Amniotic epithelial cell (primary cell): ENCODE data around the gene MAGEC1.
"Not testable (repeated sequence)": the region's sequence is repeated elsewhere in the genome, so short reads cannot be mapped to it uniquely, and the experiment has no call there.

Source experiments
- DNase-seq: peaks from one replicate; pipeline ENCODE4 v3.0.0-alpha.2; 2010; ENCODE audit warnings: low read depth

The MAGEC1 gene, protein sequence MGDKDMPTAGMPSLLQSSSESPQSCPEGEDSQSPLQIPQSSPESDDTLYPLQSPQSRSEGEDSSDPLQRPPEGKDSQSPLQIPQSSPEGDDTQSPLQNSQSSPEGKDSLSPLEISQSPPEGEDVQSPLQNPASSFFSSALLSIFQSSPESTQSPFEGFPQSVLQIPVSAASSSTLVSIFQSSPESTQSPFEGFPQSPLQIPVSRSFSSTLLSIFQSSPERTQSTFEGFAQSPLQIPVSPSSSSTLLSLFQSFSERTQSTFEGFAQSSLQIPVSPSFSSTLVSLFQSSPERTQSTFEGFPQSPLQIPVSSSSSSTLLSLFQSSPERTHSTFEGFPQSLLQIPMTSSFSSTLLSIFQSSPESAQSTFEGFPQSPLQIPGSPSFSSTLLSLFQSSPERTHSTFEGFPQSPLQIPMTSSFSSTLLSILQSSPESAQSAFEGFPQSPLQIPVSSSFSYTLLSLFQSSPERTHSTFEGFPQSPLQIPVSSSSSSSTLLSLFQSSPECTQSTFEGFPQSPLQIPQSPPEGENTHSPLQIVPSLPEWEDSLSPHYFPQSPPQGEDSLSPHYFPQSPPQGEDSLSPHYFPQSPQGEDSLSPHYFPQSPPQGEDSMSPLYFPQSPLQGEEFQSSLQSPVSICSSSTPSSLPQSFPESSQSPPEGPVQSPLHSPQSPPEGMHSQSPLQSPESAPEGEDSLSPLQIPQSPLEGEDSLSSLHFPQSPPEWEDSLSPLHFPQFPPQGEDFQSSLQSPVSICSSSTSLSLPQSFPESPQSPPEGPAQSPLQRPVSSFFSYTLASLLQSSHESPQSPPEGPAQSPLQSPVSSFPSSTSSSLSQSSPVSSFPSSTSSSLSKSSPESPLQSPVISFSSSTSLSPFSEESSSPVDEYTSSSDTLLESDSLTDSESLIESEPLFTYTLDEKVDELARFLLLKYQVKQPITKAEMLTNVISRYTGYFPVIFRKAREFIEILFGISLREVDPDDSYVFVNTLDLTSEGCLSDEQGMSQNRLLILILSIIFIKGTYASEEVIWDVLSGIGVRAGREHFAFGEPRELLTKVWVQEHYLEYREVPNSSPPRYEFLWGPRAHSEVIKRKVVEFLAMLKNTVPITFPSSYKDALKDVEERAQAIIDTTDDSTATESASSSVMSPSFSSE

DNA sequence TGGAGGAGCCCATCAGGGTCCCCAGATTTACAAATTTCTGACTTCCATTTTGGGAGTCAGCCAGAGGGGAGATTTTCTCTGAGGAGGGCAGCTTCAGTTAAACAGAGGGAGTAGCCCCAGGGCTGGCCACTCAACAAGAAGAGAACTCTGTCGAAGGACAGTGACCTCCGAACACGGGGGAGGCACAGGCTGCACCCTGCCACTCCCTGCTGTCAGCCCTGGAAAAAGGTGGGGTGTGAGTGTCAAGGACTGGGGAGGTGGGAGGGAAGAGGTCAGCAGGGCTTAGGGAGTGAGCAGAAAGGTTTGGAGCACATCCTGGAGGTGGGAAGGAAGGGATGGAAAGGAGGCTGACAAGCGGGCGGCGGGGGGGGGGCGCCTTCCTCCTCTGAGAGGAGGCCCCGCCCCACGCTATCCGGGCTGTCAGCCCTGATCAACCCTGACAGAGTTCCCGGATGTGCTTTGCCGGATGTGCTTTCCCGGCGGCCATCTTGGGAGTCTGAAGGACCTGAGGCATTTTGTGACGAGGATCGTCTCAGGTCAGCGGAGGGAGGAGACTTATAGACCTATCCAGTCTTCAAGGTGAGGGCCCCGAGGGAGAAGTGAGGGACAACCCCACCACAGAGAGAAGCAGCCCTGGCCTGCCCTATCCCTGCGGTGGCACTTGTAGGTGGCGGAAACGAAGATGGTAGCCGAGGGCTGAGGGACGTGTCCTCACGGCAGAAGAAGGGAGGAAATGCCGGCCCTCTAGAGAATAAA is at the start of gene MAGEC1:
Gene MAGEC1 (plus strand): TSS at position 495 of the 756 bp plus-strand sequence. CDS start 1,179 bp downstream, outside the sequence.
- DNase-seq: no peak

DNA sequence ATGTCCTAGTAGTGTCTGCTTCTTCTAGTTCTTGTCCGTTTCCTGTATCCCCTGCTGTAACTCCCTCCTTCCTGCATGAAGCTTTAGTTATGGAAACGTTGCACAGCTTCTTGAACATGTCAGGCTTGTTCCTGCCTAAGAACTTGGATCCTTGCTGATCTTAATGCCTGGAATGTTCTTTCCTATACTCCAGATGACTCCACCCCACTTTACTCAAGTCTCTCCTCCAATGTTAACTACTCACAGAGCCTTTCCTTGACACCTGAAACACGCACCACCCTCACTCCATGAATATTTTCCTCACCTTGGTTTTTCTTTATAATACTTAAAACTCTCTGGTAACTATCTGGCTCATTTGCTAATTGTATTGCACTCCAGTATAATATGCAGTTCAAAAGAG is 46.2 kb upstream of the MAGEC1 start:
- no peak for DNase-seq

DNA sequence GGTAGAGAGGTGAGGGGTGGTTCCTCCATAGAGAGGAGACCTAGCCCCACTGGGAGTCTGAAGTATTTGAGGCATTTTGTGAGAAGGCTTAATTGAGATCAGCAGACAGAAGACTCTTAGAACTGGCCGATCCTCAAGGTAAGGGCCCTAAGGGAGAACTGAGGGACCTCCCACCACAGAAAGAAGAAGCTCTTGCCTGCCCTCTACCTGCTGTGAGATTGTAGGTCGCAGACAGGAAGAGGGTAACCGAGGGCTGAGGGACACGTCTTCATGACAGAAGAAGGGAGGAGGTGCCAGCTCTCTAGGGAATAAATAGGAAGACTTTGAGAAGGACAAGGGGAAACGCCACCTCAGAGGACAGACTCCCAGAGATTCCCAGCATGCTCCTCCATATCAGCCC is 24.1 kb upstream of the MAGEC1 start:
- no peak for DNase-seq

DNA sequence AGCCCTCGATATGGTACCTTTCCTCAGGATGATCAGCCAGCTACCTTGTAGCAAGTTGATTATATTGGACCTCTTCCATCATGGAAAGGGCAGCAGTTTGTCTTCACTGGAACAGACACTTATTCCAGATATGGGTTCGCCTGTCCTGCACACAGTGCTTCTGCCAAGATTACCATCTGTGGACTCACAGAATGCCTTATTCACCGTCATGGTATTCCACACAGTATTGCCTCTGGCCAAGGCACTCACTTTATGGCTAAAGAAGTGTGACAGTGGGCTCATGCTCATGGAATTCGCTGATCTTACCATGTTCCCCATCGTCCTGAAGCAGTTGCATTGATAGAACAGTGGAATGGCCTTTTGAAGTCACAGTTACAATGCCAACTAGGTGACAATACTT is 14.9 kb upstream of the MAGEC1 start:
- not testable (repeated sequence) for DNase-seq

DNA sequence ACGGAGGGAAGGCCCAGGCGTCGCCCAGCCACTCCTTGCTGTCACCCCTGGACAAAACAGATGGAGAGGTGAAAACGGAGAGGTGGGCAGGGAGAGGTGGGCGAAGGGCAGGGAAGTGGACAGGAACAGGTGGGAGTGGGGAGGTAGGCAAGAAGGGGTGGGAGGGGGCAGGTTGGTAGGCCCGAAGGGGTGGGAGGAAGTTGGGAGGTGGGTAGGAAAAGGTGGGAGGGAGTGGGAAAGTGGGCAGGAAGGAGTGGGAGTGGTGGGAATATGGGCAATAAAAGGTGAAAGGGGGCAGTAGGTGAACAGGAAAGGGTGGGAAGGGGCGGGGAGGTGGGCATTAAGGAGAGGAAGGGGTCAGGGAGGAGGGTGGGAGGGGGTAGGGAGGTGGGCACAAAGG is 9.0 kb upstream of the MAGEC1 start:
- DNase-seq: no peak

DNA sequence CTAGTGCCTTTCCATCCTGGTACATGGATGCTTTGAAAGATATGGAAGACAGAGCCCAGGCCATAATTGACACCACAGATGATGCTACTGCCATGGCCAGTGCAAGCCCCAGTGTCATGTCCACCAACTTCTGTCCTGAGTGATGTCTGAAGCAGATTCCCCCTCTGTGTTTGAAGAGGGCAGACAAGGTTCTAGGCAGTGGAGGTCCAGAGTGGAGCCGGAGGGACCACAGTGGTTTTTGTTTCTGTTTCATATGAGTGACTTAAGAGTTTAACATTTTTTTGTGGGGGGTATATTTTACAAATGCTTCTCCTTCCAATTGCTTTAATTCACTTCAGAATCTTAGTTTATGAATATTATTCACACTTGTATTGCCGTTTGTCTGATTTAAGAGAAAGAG is 6.0 kb upstream of the MAGEC1 start:
- no peak for DNase-seq

DNA sequence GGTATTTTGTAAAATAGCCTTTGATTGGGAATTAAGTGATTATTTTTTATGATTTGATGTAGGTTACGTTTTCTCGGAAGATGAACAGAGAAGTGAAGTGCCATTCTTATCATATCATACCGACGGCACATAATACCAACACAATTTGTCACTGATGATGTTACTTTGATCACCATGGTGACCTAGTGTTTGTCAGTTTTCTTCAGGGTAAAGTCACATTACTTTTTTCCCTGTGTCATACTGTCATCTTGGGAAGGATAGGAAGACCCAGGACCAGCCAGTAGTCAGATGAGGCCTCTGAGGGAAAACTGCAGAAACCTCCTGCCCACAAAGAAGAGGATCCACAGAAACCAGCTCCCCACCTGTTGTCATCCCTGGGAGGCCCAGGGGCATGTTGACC is 1.3 kb upstream of the MAGEC1 start:
- DNase-seq: no peak

DNA sequence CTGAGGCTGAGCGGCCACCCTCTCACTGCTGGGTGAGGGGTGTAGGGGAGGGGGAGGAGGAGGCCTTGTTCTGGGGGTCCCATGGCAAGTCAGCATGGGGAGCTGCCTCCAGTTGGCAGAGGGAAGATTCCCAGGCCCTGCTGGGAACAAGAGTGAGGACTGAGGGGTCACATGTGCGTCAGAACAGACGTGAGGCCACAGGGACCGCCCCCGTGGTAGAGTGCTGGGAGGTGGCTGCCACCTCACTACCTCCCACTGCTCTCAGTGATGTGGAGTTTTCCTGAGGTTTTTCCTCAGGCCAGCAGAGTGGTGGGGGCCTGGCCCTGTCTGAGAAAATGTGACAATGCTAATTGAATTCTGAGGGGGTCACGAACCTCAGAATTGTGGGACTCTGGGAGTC is 568 bp downstream of the MAGEC1 start:
- no peak for DNase-seq

DNA sequence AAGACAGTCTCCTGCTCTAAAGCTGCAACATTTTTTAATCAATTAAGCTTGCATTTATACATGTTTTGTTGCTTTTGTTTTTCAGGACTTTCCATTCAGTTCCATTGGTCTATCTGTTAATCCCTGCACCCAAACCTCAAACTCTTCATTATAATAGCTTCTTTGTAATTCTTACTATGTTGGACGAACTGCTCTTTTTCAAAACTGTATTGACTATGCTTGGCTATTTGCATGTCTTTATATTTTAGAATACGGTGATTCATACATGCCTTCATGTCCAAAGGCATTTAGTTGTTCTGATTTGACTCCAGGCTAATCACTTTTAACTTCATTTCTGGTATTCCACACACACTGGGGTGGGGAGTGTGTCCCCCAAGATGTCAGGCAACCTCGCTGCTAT is 14.1 kb downstream of the MAGEC1 start:
- no peak for DNase-seq

DNA sequence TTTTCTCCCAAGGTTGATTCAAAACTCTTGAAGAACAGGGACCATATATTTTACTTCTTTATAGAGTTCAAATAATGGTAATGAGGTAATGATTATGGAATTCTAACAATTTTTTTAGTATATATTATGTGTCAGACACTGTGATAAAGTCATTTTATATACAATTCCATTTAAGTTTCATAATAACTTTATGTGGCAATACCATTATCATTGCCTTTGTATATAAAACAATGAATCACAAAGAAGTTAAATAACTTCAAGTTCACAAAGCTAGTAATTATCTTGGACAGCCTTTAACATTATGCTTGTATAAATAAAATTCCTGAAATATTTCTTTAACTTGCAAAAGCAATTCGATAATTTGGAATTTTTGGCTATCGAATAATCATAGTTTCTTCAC is 20.6 kb downstream of the MAGEC1 start:
- peak; percentile 2 for DNase-seq

DNA sequence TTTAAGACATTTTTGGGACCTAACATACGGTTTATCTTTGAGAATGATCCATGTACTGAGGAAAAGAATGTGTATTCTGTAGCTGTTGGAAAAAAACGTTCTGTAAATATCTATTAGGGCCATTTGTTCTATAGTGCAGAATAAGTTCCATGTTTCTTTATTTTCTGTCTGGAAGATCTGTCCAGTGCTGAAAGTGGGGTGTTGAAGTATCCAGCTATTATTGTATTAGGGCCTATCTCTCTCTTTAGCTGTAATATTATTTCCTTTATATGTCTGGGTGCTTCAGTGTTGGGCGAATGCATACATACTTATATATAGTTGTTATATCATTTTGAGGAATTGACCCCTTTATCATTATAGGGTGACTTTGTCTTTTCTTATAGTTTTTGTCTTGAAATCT is 24.7 kb downstream of the MAGEC1 start:
- DNase-seq: no peak

DNA sequence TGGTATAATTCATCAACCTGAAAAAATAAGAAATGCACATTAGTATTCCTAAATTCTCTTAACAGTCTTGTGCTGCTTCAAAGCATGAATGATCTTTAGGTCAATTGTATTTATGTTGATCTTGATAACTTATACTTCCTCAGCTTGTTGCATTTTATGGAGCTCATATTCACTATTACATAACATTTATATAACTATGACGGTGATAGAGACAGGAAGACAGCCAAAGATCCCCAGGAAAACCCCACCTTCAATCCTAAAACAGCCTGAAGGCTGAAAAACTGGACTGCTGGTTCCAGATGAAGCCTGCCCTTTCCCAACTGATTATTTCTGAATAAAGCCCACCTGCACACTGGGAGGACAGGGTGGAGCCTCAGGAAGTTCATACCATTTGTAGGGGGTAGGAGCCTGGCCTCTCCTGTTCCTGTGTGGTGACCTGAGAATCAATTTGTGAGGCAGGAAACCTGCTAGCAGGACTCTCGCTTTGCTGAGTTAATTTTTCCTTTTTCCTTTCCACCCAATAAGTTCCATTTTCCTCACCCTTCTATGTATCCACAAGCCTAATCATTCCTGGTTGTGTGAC is 30.5 kb downstream of the MAGEC1 start:
- no peak for DNase-seq

DNA sequence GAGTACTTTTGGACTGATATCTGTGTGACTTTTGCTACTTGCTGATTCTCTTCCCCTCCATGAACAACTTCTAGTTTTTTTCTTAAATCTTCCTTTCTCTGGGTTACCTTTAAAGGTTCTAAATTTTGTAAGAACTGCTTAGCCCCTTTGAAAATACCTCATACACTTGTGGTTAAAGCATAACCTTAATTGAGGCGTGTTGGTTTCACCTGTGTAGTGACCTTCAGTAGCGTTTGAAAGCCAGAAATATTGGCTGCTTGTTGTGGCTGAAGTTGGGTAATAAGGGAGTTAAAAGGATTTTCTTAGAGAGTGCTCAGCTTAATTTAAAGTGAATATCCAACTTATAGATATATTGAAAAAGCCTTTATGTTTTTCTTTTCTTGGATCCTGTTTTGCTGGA is 32.0 kb downstream of the MAGEC1 start:
- no peak for DNase-seq

DNA sequence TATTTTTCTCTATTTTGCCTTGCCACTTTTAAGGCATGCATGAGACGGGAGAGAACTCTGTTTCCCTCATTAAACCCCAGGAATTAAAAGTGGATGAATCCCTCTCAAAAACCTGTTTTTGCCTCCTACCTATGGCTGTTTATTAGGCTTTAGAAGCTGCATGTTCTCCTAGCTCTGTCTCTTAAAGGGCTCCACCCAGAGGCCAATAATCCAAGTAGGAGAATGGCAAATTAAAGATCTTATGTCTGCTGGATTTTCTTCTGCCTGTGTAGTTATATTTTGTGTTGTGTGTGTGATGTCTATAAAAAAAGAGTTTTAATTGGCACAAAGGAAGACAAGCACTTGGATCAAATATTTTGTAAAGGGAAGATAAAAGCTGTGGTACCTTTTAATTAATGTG is 32.4 kb downstream of the MAGEC1 start:
- no peak for DNase-seq

DNA sequence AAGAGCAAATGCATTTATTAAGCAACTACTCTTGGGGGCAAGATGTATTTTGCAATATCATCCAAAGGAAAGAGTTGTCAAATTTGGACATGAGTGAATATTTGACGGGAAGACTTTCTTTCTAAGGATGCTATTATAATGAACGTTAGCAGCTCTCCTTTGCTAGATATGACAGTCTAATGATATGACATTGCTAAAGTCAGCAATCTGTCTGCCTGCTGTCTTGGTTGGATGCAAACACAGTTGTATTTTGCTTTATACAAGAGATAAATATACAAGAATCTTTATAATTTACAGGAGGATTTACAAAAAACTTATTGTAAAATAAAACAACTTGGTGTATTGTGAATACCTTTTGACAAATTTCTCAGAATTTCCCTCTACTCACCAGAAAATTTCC is 37.5 kb downstream of the MAGEC1 start:
- no peak for DNase-seq

DNA sequence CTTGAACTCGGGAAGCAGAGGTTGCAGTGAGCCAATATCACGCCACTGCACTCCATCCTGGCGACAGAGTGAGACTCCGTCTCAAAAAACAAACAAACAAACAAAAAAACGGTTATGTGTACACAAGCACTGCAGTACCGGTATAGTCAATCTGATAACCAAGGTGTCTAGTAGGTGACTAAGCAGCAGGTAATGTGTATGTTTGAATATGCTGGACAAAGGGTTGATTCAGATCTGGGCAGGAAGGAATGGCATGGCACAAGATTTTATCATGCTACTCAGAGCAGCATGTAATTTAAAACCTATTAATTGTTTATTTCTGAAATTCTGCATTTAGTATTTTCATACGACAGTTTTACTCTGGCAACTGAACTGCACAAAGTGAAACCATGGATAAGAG is 41.7 kb downstream of the MAGEC1 start:
- no peak for DNase-seq

DNA sequence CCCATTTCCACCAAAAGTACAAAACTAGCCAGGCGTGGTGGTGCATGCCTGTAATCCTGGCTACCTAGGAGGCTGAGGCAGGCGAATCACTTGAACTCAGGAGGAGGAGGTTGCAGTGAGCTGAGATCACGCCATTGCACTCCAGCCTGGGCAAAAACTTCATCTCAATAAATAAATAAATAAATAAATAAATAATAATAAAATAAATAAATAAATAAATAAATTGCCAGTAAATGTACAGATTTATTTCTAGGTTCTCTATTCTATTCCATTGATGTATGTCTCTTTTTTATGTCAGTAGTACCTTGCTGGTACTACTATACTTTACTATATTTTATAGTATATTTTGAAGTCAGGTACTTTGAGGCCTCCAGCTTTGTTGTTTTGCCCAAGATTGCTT is 43.7 kb downstream of the MAGEC1 start:
- no peak for DNase-seq

DNA sequence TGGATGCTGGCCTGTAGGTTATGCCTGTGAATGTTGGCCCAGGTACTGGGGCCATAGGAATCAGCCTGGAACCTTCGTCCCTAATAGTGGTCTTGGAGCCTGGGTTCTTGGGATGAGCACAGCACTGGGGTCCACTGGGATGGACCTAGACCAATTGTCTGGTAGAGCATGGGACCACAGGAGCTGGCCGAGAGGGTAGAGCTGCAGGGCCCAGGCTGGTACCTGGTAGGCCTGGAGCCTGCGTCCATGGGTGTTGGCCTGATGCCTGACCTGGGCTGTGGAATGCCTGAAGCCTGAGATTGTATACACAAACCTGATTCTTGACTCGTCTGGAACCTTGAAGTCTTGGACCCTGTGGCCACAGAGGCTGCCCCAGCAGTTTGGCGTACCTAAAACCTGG is 48.9 kb downstream of the MAGEC1 start:
- no peak for DNase-seq

DNA sequence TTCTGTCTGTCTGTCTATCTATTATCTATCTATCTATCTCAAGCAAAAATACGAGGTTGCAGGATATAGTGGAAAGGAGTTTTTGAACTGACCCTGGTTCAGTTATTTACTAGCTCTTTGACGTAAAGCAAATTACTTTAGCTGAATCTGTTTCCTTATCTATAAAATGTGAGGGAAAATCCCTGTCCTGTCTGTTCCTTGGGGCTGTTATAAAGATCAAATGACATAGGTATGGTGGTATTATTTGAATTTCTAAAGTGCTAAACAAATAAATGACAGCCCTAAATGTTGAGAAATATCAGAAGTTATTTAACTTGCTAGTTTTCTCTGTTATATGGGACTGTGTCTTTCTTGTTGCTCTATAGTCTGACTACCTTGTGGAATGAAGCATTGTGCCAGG is 55.0 kb downstream of the MAGEC1 start:
- no peak for DNase-seq
